ENCODE data around the gene SSH3.

The SSH3 gene

GRCh38 chr11:67268081-67268961 is 35.0 kb upstream of the SSH3 start:
- no peak for DNase-seq (ENCODE audit: low read depth in 3 of 3, low spot score in 1 of 3)

- DNase-seq (ENCODE audit: low read depth in 3 of 3, low spot score in 1 of 3), result no peak
Measured at GRCh38 chr11:67268962-67269268, 34.4 kb upstream of the SSH3 start.

GRCh38 chr11:67269401-67270255 is 33.7 kb upstream of the SSH3 start:
- no peak for DNase-seq (ENCODE audit: low read depth in 3 of 3, low spot score in 1 of 3)

GRCh38 chr11:67270256-67271204 is 32.8 kb upstream of the SSH3 start:
- no peak for DNase-seq (ENCODE audit: low read depth in 3 of 3, low spot score in 1 of 3)

GRCh38 chr11:67271205-67271540 is 32.2 kb upstream of the SSH3 start:
- no peak for DNase-seq (ENCODE audit: low read depth in 3 of 3, low spot score in 1 of 3)

GRCh38 chr11:67271541-67272284 is 31.6 kb upstream of the SSH3 start:
- DNase-seq (ENCODE audit: low read depth in 3 of 3, low spot score in 1 of 3), result no peak

GRCh38 chr11:67272327-67273259 is 30.7 kb upstream of the SSH3 start:
- no peak for DNase-seq (ENCODE audit: low read depth in 3 of 3, low spot score in 1 of 3)

GRCh38 chr11:67273260-67273990 is 29.9 kb upstream of the SSH3 start:
- no peak for DNase-seq (ENCODE audit: low read depth in 3 of 3, low spot score in 1 of 3)

- no peak for DNase-seq (ENCODE audit: low read depth in 3 of 3, low spot score in 1 of 3)
Measured at GRCh38 chr11:67274768-67275605, 28.3 kb upstream of the SSH3 start.

GRCh38 chr11:67275606-67276409 is 27.5 kb upstream of the SSH3 start:
- no peak for DNase-seq (ENCODE audit: low read depth in 3 of 3, low spot score in 1 of 3)

GRCh38 chr11:67276781-67277230 is 26.5 kb upstream of the SSH3 start:
- no peak for DNase-seq (ENCODE audit: low read depth in 3 of 3, low spot score in 1 of 3)

GRCh38 chr11:67277231-67277961 is 25.9 kb upstream of the SSH3 start:
- peak; percentile 72 to 83 (median 78) for DNase-seq (ENCODE audit: low read depth in 3 of 3, low spot score in 1 of 3)

- DNase-seq (ENCODE audit: low read depth in 3 of 3, low spot score in 1 of 3), result no peak
Measured at GRCh38 chr11:67278135-67278938, 25.0 kb upstream of the SSH3 start.

- no peak for DNase-seq (ENCODE audit: low read depth in 3 of 3, low spot score in 1 of 3)
Measured at GRCh38 chr11:67278939-67279588, 24.3 kb upstream of the SSH3 start.

Measured in stimulated activated CD4-positive, alpha-beta T cell treated with anti-CD3 and anti-CD28 coated beads, TNF-alpha, amount 100 ng/mL, for 1 hour (primary cell).